SK-N-SH treated with all-trans-retinoic acid at 6 μM for 48 hours (cell line): Measurements from ENCODE around the gene TP53AIP1.

Experiments used
- BACH2 ChIP-seq: fragments of 250-450 bp; sonication (Bioruptor Pico); IDR thresholded peaks from 2 replicates; pipeline ENCODE4 v1.9.0; 2021; ENCODE audit warnings: mild to moderate bottlenecking, borderline replicate concordance
- ESRRG ChIP-seq: fragments of 250-450 bp; sonication (Bioruptor Pico); IDR thresholded peaks from 2 replicates; pipeline ENCODE4 v1.6.1; 2021; ENCODE audit warnings: mild to moderate bottlenecking
- ISL1 ChIP-seq: fragments of 250-450 bp; sonication (Bioruptor Pico); IDR thresholded peaks from 2 replicates; pipeline ENCODE4 v2.1.2; 2022; ENCODE audit warnings: mild to moderate bottlenecking, moderate library complexity
- OSR1 ChIP-seq: fragments of 250-450 bp; sonication (Bioruptor Pico); IDR thresholded peaks from 2 replicates; pipeline ENCODE4 v1.8.0; 2022; ENCODE audit warnings: moderate library complexity, mild to moderate bottlenecking, inconsistent platforms
- PATZ1 ChIP-seq: fragments of 250-450 bp; sonication (Bioruptor Pico); IDR thresholded peaks from 2 replicates; pipeline ENCODE4 v1.8.0; 2020; ENCODE audit warnings: mild to moderate bottlenecking, moderate library complexity, borderline replicate concordance
- PPARA ChIP-seq: fragments of 250-450 bp; sonication (Bioruptor Pico); IDR thresholded peaks from 2 replicates; pipeline ENCODE4 v1.5.0; 2020; ENCODE audit warnings: mild to moderate bottlenecking, borderline replicate concordance
- SNAI2 ChIP-seq: fragments of 250-450 bp; sonication (Bioruptor Pico); IDR thresholded peaks from 2 replicates; pipeline ENCODE4 v1.5.0; 2020; ENCODE audit warnings: mild to moderate bottlenecking, moderate library complexity
- TOX ChIP-seq: fragments of 250-450 bp; sonication (Bioruptor Pico); IDR thresholded peaks from 2 replicates; pipeline ENCODE4 v1.8.0; 2021; ENCODE audit warnings: mild to moderate bottlenecking, moderate library complexity, borderline replicate concordance
- ZFP3 ChIP-seq: fragments of 250-450 bp; sonication (Bioruptor Pico); IDR thresholded peaks from 2 replicates; pipeline ENCODE4 v1.5.0; 2020; ENCODE audit warnings: mild to moderate bottlenecking, moderate library complexity
- TF ChIP-seq, protein P1 (sequence below): fragments of 250-450 bp; sonication (Bioruptor Pico); IDR thresholded peaks from 2 replicates; pipeline ENCODE4 v1.5.0; 2020; ENCODE audit warnings: mild to moderate bottlenecking, moderate library complexity
- TF ChIP-seq, protein P2 (sequence below): fragments of 250-450 bp; sonication (Bioruptor Pico); IDR thresholded peaks from 2 replicates; pipeline ENCODE4 v1.5.1; 2021; ENCODE audit warnings: mild to moderate bottlenecking, moderate library complexity

DNA sequence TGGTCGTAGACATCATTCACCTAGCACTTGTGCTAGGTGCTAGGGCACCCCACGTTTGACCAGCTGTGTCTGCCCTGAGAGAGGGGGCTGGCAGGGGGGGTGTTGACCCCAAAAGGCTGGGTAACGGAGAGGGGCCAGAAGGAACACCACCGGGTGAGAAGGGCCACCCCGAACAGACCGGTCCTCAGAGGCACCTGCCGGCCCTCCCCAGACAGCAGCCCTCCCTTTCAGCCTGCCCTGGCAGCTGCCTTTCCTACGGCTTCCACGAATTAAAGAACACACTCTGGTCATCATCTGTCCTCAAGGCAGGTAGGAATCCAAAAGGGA lies 52.5 kb downstream of the TP53AIP1 start:
- no peak for TF ChIP-seq PPARA (CRISPR knock-in tag)
- no peak for TF ChIP-seq ESRRG (CRISPR knock-in tag)
- TF ChIP-seq PATZ1 (CRISPR knock-in tag): no peak
- TF ChIP-seq TOX (CRISPR knock-in tag): no peak
- no peak for TF ChIP-seq BACH2
- TF ChIP-seq, protein P1, sequence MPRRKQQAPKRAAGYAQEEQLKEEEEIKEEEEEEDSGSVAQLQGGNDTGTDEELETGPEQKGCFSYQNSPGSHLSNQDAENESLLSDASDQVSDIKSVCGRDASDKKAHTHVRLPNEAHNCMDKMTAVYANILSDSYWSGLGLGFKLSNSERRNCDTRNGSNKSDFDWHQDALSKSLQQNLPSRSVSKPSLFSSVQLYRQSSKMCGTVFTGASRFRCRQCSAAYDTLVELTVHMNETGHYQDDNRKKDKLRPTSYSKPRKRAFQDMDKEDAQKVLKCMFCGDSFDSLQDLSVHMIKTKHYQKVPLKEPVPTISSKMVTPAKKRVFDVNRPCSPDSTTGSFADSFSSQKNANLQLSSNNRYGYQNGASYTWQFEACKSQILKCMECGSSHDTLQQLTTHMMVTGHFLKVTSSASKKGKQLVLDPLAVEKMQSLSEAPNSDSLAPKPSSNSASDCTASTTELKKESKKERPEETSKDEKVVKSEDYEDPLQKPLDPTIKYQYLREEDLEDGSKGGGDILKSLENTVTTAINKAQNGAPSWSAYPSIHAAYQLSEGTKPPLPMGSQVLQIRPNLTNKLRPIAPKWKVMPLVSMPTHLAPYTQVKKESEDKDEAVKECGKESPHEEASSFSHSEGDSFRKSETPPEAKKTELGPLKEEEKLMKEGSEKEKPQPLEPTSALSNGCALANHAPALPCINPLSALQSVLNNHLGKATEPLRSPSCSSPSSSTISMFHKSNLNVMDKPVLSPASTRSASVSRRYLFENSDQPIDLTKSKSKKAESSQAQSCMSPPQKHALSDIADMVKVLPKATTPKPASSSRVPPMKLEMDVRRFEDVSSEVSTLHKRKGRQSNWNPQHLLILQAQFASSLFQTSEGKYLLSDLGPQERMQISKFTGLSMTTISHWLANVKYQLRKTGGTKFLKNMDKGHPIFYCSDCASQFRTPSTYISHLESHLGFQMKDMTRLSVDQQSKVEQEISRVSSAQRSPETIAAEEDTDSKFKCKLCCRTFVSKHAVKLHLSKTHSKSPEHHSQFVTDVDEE (CRISPR knock-in tag): no peak
- no peak for TF ChIP-seq SNAI2 (CRISPR knock-in tag)
- TF ChIP-seq OSR1 (CRISPR knock-in tag): no peak
- TF ChIP-seq, protein P2, sequence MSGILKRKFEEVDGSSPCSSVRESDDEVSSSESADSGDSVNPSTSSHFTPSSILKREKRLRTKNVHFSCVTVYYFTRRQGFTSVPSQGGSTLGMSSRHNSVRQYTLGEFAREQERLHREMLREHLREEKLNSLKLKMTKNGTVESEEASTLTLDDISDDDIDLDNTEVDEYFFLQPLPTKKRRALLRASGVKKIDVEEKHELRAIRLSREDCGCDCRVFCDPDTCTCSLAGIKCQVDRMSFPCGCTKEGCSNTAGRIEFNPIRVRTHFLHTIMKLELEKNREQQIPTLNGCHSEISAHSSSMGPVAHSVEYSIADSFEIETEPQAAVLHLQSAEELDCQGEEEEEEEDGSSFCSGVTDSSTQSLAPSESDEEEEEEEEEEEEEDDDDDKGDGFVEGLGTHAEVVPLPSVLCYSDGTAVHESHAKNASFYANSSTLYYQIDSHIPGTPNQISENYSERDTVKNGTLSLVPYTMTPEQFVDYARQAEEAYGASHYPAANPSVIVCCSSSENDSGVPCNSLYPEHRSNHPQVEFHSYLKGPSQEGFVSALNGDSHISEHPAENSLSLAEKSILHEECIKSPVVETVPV: no peak
- TF ChIP-seq ISL1 (CRISPR knock-in tag): no peak
- no peak for TF ChIP-seq ZFP3 (CRISPR knock-in tag)
